Nephron progenitor cell (in vitro differentiated cells): ENCODE results near the gene TBC1D24.

ENCODE experiments used
- DNase-seq: peaks from one replicate; pipeline ENCODE4 v3.0.0; 2021
- H3K27ac Mint-ChIP-seq: 2 replicates; pipeline ENCODE4 v1.8.0; 2021; ENCODE audit warnings: mild to moderate bottlenecking, moderate library complexity, mixed read lengths
- H3K27me3 Mint-ChIP-seq: 2 replicates; pipeline ENCODE4 v1.8.0; 2021; ENCODE audit warnings: mild to moderate bottlenecking, low read depth, mixed read lengths; ENCODE audit not compliant: poor library complexity
- H3K36me3 Mint-ChIP-seq: 2 replicates; pipeline ENCODE4 v1.8.0; 2021; ENCODE audit warnings: low read depth, mixed read lengths
- H3K4me1 Mint-ChIP-seq: 2 replicates; pipeline ENCODE4 v1.8.0; 2021; ENCODE audit warnings: mixed read lengths
- H3K4me3 Mint-ChIP-seq: 2 replicates; pipeline ENCODE4 v1.8.0; 2021; ENCODE audit warnings: mild to moderate bottlenecking, moderate library complexity, mixed read lengths
- H3K9me3 Mint-ChIP-seq: 2 replicates; pipeline ENCODE4 v1.8.0; 2021; ENCODE audit warnings: mild to moderate bottlenecking, moderate library complexity, mixed read lengths
- TF ChIP-seq, protein P1 (sequence below): fragments of 200-600 bp; sonication (generic); IDR thresholded peaks from 2 replicates; pipeline ENCODE4 v1.5.0; 2021; ENCODE audit warnings: antibody characterized with exemption

The TBC1D24 gene

DNA sequence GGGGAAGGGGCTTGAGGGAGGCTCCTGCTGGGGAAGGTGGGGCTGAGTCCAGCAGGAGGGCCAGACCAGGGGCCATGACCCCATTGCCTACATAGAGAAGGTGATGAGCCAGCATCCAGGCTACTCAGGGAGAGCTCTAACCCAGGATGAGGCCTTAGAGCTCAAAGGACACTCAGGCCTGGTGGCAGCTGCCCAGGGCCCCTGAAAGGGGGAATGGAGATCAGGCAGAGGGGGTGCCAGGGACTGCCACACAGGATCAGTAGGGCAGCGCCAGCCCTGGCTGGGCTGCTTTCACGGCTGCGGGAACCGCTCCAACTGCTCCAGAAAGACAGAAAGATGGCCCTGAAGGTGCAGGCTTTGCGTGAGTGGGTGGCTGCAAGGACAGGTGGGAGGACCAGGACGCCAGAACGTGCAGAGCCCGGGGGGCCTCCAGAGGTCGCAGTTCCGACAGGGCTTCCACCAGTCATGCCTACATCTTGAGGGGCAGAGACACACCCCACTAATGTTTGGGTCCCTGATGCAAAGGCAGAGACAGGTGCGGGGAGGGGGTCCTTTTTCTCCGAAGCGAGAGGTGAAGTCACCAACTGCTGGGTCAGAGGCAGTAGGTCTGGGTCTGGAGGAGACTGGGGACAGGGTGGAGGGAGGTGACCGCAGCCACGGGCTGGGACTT is 37.9 kb downstream of the TBC1D24 start:
- DNase-seq = no peak
- no peaks in the 10 kb centered on the region for H3K9me3 Mint-ChIP-seq
- H3K4me1 Mint-ChIP-seq = peaks cover 70% of the 10 kb centered on the region
- peaks cover 6% of the 10 kb centered on the region for H3K36me3 Mint-ChIP-seq
- TF ChIP-seq, protein P1, sequence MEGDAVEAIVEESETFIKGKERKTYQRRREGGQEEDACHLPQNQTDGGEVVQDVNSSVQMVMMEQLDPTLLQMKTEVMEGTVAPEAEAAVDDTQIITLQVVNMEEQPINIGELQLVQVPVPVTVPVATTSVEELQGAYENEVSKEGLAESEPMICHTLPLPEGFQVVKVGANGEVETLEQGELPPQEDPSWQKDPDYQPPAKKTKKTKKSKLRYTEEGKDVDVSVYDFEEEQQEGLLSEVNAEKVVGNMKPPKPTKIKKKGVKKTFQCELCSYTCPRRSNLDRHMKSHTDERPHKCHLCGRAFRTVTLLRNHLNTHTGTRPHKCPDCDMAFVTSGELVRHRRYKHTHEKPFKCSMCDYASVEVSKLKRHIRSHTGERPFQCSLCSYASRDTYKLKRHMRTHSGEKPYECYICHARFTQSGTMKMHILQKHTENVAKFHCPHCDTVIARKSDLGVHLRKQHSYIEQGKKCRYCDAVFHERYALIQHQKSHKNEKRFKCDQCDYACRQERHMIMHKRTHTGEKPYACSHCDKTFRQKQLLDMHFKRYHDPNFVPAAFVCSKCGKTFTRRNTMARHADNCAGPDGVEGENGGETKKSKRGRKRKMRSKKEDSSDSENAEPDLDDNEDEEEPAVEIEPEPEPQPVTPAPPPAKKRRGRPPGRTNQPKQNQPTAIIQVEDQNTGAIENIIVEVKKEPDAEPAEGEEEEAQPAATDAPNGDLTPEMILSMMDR = no peak
- peak overlapping the region; percentile 86 for H3K4me3 Mint-ChIP-seq
- H3K27me3 Mint-ChIP-seq = peaks cover 17% of the 10 kb centered on the region
- H3K27ac Mint-ChIP-seq = peak overlapping the region; percentile 98

DNA sequence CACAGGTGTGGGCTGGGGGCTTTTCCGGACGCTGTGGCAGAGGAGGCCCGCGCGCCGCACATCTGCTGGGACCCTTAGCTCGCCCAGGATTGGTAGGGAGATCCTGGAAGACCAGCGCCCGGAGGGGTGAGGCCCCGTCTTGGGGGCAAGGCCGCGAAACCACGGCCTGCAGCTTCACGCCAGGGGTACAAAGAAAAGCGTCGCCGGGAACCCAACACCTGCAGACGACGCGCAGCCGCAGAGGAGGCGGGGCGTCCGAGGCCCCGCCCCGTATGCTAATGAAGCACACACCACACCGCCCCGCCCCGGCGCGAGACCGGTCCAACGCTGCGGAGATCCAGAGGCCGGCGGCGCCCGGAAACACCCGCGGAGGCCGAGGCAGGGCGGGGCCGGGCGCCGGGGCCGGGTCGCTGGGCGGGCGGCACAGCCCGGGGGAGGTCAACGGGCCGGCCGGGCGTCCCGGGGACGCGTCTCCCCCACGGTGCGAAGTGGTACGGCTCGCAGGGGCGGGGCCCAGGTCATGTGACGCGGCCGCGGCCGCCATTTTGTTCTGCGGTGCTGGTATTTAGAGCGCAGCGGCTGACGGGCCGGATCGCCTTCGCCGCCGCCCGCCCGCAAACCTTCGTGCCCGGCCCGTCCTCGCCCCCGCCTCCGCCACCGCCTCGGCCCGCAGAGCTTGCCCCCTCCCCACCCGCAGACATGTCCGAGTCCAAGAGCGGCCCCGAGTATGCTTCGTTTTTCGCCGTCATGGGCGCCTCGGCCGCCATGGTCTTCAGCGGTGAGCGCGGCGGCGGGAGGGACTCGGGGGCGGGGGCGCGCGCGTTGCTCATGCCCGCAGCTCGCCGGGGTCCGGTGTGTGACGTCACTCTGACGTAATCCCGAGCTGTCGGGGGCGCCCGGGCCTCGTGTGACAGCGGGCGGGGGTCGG is 38.7 kb downstream of the TBC1D24 start, which contains the start of gene ATP6V0C:
Gene ATP6V0C, plus strand, starts transcription at position 548 of the 928 bp plus-strand sequence. Its CDS starts 152 bp downstream, at position 700.
- peak within 1 kb of the TSS; percentile 98 for H3K27ac Mint-ChIP-seq
- H3K27me3 Mint-ChIP-seq = peaks cover 13% of the 10 kb centered on the region
- H3K4me3 Mint-ChIP-seq = peak within 1 kb of the TSS; percentile 86
- H3K36me3 Mint-ChIP-seq = peaks cover 6% of the 10 kb centered on the region
- TF ChIP-seq, protein P1 = no peak
- H3K4me1 Mint-ChIP-seq = peaks cover 70% of the 10 kb centered on the region
- H3K9me3 Mint-ChIP-seq = no peaks in the 10 kb centered on the region
- peak; percentile 93 for DNase-seq

DNA sequence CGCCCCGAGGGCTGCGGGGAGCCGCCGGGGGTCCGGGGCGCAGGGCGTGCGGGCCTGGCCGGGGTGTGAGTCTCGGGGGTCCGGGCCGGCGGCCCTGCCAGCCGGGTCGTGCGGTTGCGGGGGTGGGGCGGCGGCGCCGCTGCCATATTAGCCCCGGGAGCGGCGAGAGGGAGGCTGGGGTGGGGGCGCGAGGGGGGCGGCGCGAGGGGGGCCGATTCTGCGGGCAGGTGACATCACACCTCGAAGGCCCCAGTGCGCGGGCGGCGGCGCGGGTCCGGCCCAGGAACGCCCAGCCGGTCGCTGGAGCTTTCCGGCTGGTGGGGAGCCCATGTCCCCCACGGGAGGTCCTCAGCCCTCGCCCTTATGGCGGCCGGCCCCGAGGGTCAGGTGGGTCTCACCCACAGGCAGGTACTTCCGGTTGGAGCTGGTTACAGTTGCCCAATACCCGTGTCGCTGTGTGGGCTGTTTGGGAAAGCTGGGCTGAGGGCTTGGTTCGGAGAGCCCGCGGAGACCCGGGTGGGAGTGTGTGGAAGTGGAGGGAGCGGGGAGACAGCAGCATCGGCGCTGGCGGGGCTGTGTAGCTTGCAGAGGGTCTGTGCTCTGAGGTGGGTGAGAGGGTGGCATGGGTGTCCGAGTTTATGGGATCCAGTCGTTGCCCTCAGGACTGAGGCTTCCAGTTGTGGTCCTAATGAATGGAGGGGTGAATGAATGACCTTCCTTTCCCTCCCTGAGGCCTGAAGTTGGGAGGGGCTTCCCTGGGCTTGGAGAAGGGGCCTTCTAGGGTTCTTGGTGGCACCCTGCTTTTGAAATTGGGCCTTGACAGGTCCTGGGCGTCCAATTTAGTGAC is 39.6 kb downstream of the TBC1D24 start:
- Mint-ChIP-seq H3K36me3 (peaks cover 8% of the 10 kb centered on the region), H3K27me3 (peaks cover 11% of the 10 kb centered on the region), H3K27ac (peak overlapping the region; percentile 96), H3K4me3 (peak overlapping the region; percentile 85), H3K9me3 (no peaks in the 10 kb centered on the region), H3K4me1 (peaks cover 73% of the 10 kb centered on the region)
- TF ChIP-seq, protein P1 = no peak
- no peak for DNase-seq

DNA sequence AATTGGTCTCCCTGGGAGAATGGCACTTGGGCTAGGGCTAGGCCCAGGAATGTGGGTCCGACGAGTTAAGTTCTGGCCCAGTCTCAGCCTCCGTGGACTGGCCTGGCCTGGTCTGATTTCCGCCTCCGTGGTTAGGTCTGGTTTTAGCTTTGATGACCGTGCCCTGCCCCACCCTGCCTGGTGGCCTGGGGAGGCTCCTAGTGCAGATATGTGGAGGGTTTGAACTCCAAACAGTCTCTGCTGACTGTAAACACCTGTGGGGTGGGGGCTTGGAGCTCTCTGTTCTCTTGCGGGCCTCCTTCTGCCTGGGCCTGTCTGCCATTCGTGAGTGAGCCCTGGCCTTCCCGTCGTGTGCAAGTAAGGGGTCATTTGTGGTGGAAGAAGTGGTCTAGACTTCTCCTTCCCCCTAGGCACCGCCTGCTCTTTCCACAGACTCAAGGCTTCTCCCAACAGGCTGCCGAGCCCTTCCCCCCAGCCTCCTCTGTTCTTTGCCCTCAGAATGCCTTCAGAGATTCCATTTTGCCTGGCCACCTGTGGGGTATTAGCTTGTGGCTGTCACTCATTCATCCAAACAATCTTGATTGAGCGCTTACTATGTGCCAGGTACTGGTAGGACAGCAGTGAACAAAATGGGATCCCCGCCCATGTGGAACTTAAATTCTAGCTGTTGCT is 40.4 kb downstream of the TBC1D24 start:
- H3K27me3 Mint-ChIP-seq = peaks cover 6% of the 10 kb centered on the region
- TF ChIP-seq, protein P1 = no peak

More for the DNA sequence above, 40.4 kb downstream of the TBC1D24 start:
- H3K4me3 Mint-ChIP-seq = peak overlapping the region; percentile 85
- H3K27ac Mint-ChIP-seq = peak overlapping the region; percentile 96
- peaks cover 11% of the 10 kb centered on the region for H3K36me3 Mint-ChIP-seq
- H3K9me3 Mint-ChIP-seq = no peaks in the 10 kb centered on the region
- DNase-seq = no peak
- H3K4me1 Mint-ChIP-seq = peaks cover 71% of the 10 kb centered on the region
